Neuronal stem cell (in vitro differentiated cells): Measurements from ENCODE around the gene FRY.

Experiments
- DNase-seq: peaks from one replicate; pipeline ENCODE4 v3.0.0-alpha.2; 2013; ENCODE audit warnings: low spot score
- H2AFZ ChIP-seq: one replicate; pipeline ENCODE4 v1.6.1; 2013; ENCODE audit warnings: mild to moderate bottlenecking, low read length, inconsistent platforms
- H2AK5ac ChIP-seq: 2 replicates; pipeline ENCODE4 v1.6.1; 2013; ENCODE audit warnings: low read depth, mild to moderate bottlenecking, inconsistent platforms, low read length, moderate library complexity, mixed read lengths
- H2BK120ac ChIP-seq: 2 replicates; pipeline ENCODE4 v1.6.1; 2013; ENCODE audit warnings: low read depth, mild to moderate bottlenecking, inconsistent platforms, low read length, moderate library complexity, mixed read lengths
- H2BK12ac ChIP-seq: one replicate; pipeline ENCODE4 v1.6.1; 2013; ENCODE audit warnings: low read length, inconsistent platforms
- H2BK15ac ChIP-seq: 2 replicates; pipeline ENCODE4 v1.6.1; 2013; ENCODE audit warnings: mild to moderate bottlenecking, low read length, inconsistent platforms, mixed read lengths
- H2BK5ac ChIP-seq: one replicate; pipeline ENCODE4 v1.6.1; 2013; ENCODE audit warnings: inconsistent platforms, mild to moderate bottlenecking, low read length, moderate library complexity
- H3K14ac ChIP-seq: one replicate; pipeline ENCODE4 v1.6.1; 2013; ENCODE audit warnings: low read length, inconsistent platforms
- H3K18ac ChIP-seq: 2 replicates; pipeline ENCODE4 v1.6.1; 2013; ENCODE audit warnings: low read length, inconsistent platforms
- H3K23ac ChIP-seq: 2 replicates; pipeline ENCODE4 v1.6.1; 2013; ENCODE audit warnings: low read depth, mild to moderate bottlenecking, mixed read lengths, low read length, inconsistent platforms; ENCODE audit not compliant: poor library complexity
- H3K27ac ChIP-seq: replicated peaks from 3 replicates; pipeline ENCODE4 v1.5.1; 2013; ENCODE audit warnings: low read length, inconsistent platforms
- H3K27me3 ChIP-seq, 3 experiments: 2 replicates each; pipeline ENCODE4 v1.6.1; 2013; ENCODE audit warnings: low read length in 3 of 3, mild to moderate bottlenecking in 2 of 3, inconsistent platforms in 1 of 3, low read depth in 1 of 3, mixed read lengths in 1 of 3, moderate library complexity in 1 of 3; ENCODE audit not compliant: control insufficient read depth in 3 of 3, insufficient read depth in 3 of 3
- H3K36me3 ChIP-seq, 2 donors: replicated peaks in 1 of 2; 2 replicates each; pipeline ENCODE4 v1.6.1; 2013; ENCODE audit warnings: low read length in 2 of 2; ENCODE audit not compliant: control insufficient read depth in 2 of 2, insufficient read depth in 2 of 2
- H3K4ac ChIP-seq: 2 replicates; pipeline ENCODE4 v1.6.1; 2013; ENCODE audit warnings: inconsistent platforms, mild to moderate bottlenecking, low read length, moderate library complexity
- H3K4me1 ChIP-seq, 2 donors: 1 replicate in 1 of 2; 2 replicates in 1 of 2; pipeline ENCODE4 v1.6.1; 2013; ENCODE audit warnings: low read length in 2 of 2, low read depth in 1 of 2; ENCODE audit not compliant: control insufficient read depth in 2 of 2, insufficient read depth in 1 of 2
- H3K4me2 ChIP-seq: one replicate; pipeline ENCODE4 v1.6.1; 2013; ENCODE audit warnings: mild to moderate bottlenecking, low read length, inconsistent platforms; ENCODE audit not compliant: insufficient read depth, poor library complexity, severe bottlenecking
- H3K4me3 ChIP-seq, 2 donors: 2 replicates each; pipeline ENCODE4 v1.5.1; 2013; ENCODE audit warnings: low read length in 2 of 2, mild to moderate bottlenecking in 2 of 2, inconsistent platforms in 1 of 2, moderate library complexity in 1 of 2
- H3K79me1 ChIP-seq: one replicate; pipeline ENCODE4 v1.6.1; 2013; ENCODE audit warnings: low read depth, mild to moderate bottlenecking, inconsistent platforms, low read length, moderate library complexity
- H3K9ac ChIP-seq: one replicate; pipeline ENCODE4 v1.6.1; 2013; ENCODE audit warnings: mild to moderate bottlenecking, low read depth, low read length, inconsistent platforms; ENCODE audit not compliant: poor library complexity
- H3K9me3 ChIP-seq, 2 donors: replicated peaks in 1 of 2; 2 replicates each; pipeline versions ENCODE3 to v1.6.1; 2013; ENCODE audit warnings: low read length in 2 of 2, mild to moderate bottlenecking in 2 of 2, inconsistent platforms in 1 of 2, low read depth in 1 of 2, mixed read lengths in 1 of 2, moderate library complexity in 1 of 2; ENCODE audit not compliant: control insufficient read depth in 2 of 2, insufficient read depth in 1 of 2
- H4K8ac ChIP-seq: one replicate; pipeline ENCODE4 v1.6.1; 2013; ENCODE audit warnings: low read depth, mild to moderate bottlenecking, inconsistent platforms, low read length, moderate library complexity
- H4K91ac ChIP-seq: one replicate; pipeline ENCODE4 v1.6.1; 2013; ENCODE audit warnings: low read length, low read depth, mild to moderate bottlenecking, inconsistent platforms; ENCODE audit not compliant: poor library complexity
- WGBS, 2 donors: extraction: QIAGEN DNeasy Blood & Tissue Kit; methylation state at CpG; one replicate each; pipeline ENCODE4 v1.1.7; 2013; ENCODE audit warnings: missing lambda C conversion rate in 2 of 2, mixed read lengths in 1 of 2; ENCODE audit not compliant: insufficient read length in 2 of 2, insufficient replicate concordance in 1 of 2; ENCODE audit errors: extremely low coverage in 2 of 2; 5-methylcytosine and 5-hydroxymethylcytosine counted together

Gene FRY

DNA sequence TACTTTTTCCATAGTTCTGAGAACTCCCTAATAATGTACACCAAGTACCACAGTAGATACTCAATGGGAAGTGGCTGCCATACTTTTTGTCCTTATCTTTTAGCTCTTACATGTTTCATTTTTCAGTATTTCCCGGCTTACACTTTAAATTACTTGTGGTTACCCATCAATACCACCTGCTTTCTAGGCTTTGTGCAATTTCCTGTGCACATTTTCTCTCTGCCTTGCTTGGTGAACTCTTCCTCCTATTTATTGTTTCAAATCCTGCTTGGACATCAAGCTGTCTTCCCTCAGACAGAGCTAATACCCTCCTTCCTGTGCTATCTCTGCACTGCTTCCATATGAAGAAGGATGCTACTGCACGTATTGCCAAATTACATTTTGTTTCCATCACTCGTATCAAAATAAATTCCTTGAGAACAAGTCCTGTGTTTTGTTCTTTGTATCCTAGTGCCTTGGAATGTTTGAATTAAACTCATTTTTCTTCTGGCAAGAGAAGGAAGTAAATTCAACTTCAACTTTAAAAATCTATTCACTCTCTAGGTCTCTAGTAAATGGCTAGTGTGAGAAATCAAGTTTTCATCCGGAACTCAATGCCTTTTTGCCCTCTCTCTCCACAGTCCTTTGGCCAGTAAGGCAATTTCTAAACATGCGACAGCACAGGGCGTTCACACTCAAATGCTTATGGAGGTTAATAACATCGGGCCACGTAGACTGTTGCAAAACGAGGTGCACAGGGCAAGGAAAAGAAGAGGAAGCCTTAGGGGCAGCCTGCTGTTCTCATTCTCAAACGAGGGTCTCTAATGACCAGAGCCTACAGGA, 277.9 kb downstream of the FRY start:
- Histone ChIP-seq H3K18ac (no peak overlapping the region), H4K91ac (no peak overlapping the region), H3K27me3 (no peaks in the 10 kb centered on the region), H3K4ac (no peak overlapping the region), H4K8ac (no peak overlapping the region), H3K9me3 (no peaks in the 10 kb centered on the region), H3K9ac (no peak overlapping the region), H2BK12ac (no peak overlapping the region), H3K4me2 (no peak overlapping the region), H3K27ac (no peak overlapping the region), H2BK15ac (no peak overlapping the region), H3K36me3 (no peaks in the 10 kb centered on the region), H3K4me3 (no peak overlapping the region), H2BK120ac (no peak overlapping the region), H2AFZ (peak overlapping the region; percentile 30), H3K14ac (no peak overlapping the region), H3K23ac (no peak overlapping the region), H3K79me1 (no peaks in the 10 kb centered on the region), H3K4me1 (no peaks in the 10 kb centered on the region), H2BK5ac (no peak overlapping the region), H2AK5ac (no peak overlapping the region)
- no peak for DNase-seq
- no CpG with 5 or more reads among the region's 10 CpGs for WGBS, 2 donors

GRCh38 chr13:32310134-32310706, 278.6 kb downstream of the FRY start:
- Histone ChIP-seq H4K91ac (no peak overlapping the region), H2BK15ac (no peak overlapping the region), H3K18ac (no peak overlapping the region), H3K27ac (no peak overlapping the region), H3K9ac (no peak overlapping the region), H3K14ac (no peak overlapping the region), H3K4me3 (no peak overlapping the region), H2BK120ac (no peak overlapping the region), H2AFZ (peak overlapping the region; percentile 30), H3K79me1 (no peaks in the 10 kb centered on the region), H2BK12ac (no peak overlapping the region), H2AK5ac (no peak overlapping the region), H3K23ac (no peak overlapping the region), H4K8ac (no peak overlapping the region), H3K4me1 (peaks cover 0 to 4% of the 10 kb centered on the region in 2 donors), H3K4me2 (no peak overlapping the region), H3K36me3 (no peaks in the 10 kb centered on the region), H2BK5ac (no peak overlapping the region), H3K27me3 (no peaks in the 10 kb centered on the region), H3K4ac (no peak overlapping the region), H3K9me3 (no peaks in the 10 kb centered on the region)
- WGBS, 2 donors, result no CpG with 5 or more reads among the region's 12 CpGs
- DNase-seq, result peak; percentile 41

- H4K8ac ChIP-seq, result no peak overlapping the region
- H2BK120ac ChIP-seq, result no peak overlapping the region
- H3K4me1 ChIP-seq, result peaks cover 0 to 4% of the 10 kb centered on the region in 2 donors
- H3K18ac ChIP-seq, result peak overlapping the region; percentile 48
- H2AFZ ChIP-seq, result peak overlapping the region; percentile 49
- peak overlapping the region; percentile 63 for H3K9ac ChIP-seq
- no peaks in the 10 kb centered on the region for H3K9me3 ChIP-seq
- H3K4me3 ChIP-seq, result no peak overlapping the region
- no peak overlapping the region for H4K91ac ChIP-seq
- no CpG with 5 or more reads among the region's 36 CpGs for WGBS, 2 donors
- H2AK5ac ChIP-seq, result peak overlapping the region; percentile 90
- H3K14ac ChIP-seq, result no peak overlapping the region
- no peak overlapping the region for H3K23ac ChIP-seq
- peak overlapping the region; percentile 37 for H3K4ac ChIP-seq
- H2BK5ac ChIP-seq, result no peak overlapping the region
- H2BK12ac ChIP-seq, result peak overlapping the region; percentile 30
- no peak overlapping the region for H3K27ac ChIP-seq
- no peaks in the 10 kb centered on the region for H3K79me1 ChIP-seq
- no peak overlapping the region for H3K4me2 ChIP-seq
- H2BK15ac ChIP-seq, result peak overlapping the region; percentile 89
- H3K36me3 ChIP-seq, result no peaks in the 10 kb centered on the region
- H3K27me3 ChIP-seq, result no peaks in the 10 kb centered on the region
- no peak for DNase-seq
Observed at GRCh38 chr13:32311188-32311897, 279.8 kb downstream of the FRY start.
